ENCODE measurements around the gene DQX1. TPM values are rescaled to one million over a fixed set of nuclear protein-coding genes. Genes with fewer than 3 reads are reported as not detected.

The DQX1 gene
- total RNA-seq, 1 experiment from 2014 or later = 1.3 TPM

- CTCF ChIA-PET = interaction anchor here (0.6 to 2.3 kb wide), 3 partner anchors 10 to 393 kb away, joined by 4 to 8 read pairs (median 6); partner anchors contain the start of genes CCDC142 and TTC31
Observed at GRCh38 chr2:74513605-74514367, 12.2 kb downstream of the DQX1 start.

GRCh38 chr2:74512744-74513604, 13.1 kb downstream of the DQX1 start:
- ChIA-PET CTCF (interaction anchor here (1.2 to 2.3 kb wide), 2 partner anchors 9 to 30 kb away, joined by 6 to 8 read pairs; partner anchors contain the start of genes CCDC142 and TTC31), POLR2A (interaction anchor here (0.9 kb wide), 1 partner anchor 40 kb away, joined by 3 read pairs; no protein-coding TSS in a partner anchor)
- H3K27ac Mint-ChIP-seq = no peak overlapping the region
- TF ChIP-seq GRHL2 (CRISPR knock-in tag; IDR thresholded peaks at IDR 0.05; ENCODE audit: insufficient replicate concordance, severe bottlenecking) = no peak
- TF ChIP-seq FOXP1 (CRISPR knock-in tag; IDR thresholded peaks at IDR 0.05; ENCODE audit: borderline replicate concordance) = no peak
- no peak for TF ChIP-seq IRF1 (CRISPR knock-in tag; IDR thresholded peaks at IDR 0.05)
- TF ChIP-seq USF1 (CRISPR knock-in tag; IDR thresholded peaks at IDR 0.05) = no peak
- no peak for TF ChIP-seq ZNF416 (CRISPR knock-in tag; IDR thresholded peaks at IDR 0.05)
- TF ChIP-seq HMGA2 (CRISPR knock-in tag; IDR thresholded peaks at IDR 0.05) = no peak
- TF ChIP-seq SMAD4 (CRISPR knock-in tag; IDR thresholded peaks at IDR 0.05) = no peak
- no peak for TF ChIP-seq FOXK1 (CRISPR knock-in tag; IDR thresholded peaks at IDR 0.05)
- no peak for TF ChIP-seq ATF2 (CRISPR knock-in tag; IDR thresholded peaks at IDR 0.05; ENCODE audit: borderline replicate concordance, low read depth)
- no peak for TF ChIP-seq ZNF219 (CRISPR knock-in tag; IDR thresholded peaks at IDR 0.05; ENCODE audit: borderline replicate concordance)
- peaks cover 23% of the 10 kb centered on the region for H3K4me1 Mint-ChIP-seq
- H3K36me3 Mint-ChIP-seq = peaks cover 9% of the 10 kb centered on the region
- peaks cover 99% of the 10 kb centered on the region for H3K27me3 Mint-ChIP-seq (ENCODE audit: low read depth)
- H3K9me3 Mint-ChIP-seq = peaks cover 8% of the 10 kb centered on the region
- no peak for DNase-seq (ENCODE audit: low spot score)
- peak overlapping the region; percentile 65 for H3K4me3 Mint-ChIP-seq
- ATAC-seq = no peak

More at GRCh38 chr2:74513605-74514367, 12.2 kb downstream of the DQX1 start:
- H3K4me3 Mint-ChIP-seq = peak overlapping the region; percentile 65
- DNase-seq (ENCODE audit: low spot score) (peak; percentile 39), ATAC-seq (peak; percentile 9)
- H3K36me3 Mint-ChIP-seq = peaks cover 9% of the 10 kb centered on the region
- no peak overlapping the region for H3K27ac Mint-ChIP-seq
- H3K27me3 Mint-ChIP-seq (ENCODE audit: low read depth) = peaks cover 99% of the 10 kb centered on the region
- peaks cover 16% of the 10 kb centered on the region for H3K4me1 Mint-ChIP-seq
- peaks cover 8% of the 10 kb centered on the region for H3K9me3 Mint-ChIP-seq
- POLR2A ChIA-PET = interaction anchor here (0.9 to 1.3 kb wide), 2 partner anchors 39 to 74 kb away, joined by 3 to 4 read pairs; no protein-coding TSS in a partner anchor
- TF ChIP-seq ZNF512 (CRISPR knock-in tag; IDR thresholded peaks at IDR 0.05; ENCODE audit: borderline replicate concordance) = 0 out of 2 replicates have a peak, but pooled peaks have one; percentile 33
- TF ChIP-seq GRHL2 (CRISPR knock-in tag; IDR thresholded peaks at IDR 0.05; ENCODE audit: insufficient replicate concordance, severe bottlenecking) = no peak
- TF ChIP-seq PRRX2 (CRISPR knock-in tag; IDR thresholded peaks at IDR 0.05) = no peak
- TF ChIP-seq ZSCAN18 (CRISPR knock-in tag; IDR thresholded peaks at IDR 0.05) = no peak

Data from WTC11 (cell line).